ENCODE results near the gene C9orf152. TPM values are rescaled to one million over a fixed set of nuclear protein-coding genes. Genes with fewer than 3 reads are reported as not detected.

The C9orf152 gene
- polyA plus RNA-seq, 1 of the 3 experiments (the other 2 are of a cell fraction) = not detected

DNA sequence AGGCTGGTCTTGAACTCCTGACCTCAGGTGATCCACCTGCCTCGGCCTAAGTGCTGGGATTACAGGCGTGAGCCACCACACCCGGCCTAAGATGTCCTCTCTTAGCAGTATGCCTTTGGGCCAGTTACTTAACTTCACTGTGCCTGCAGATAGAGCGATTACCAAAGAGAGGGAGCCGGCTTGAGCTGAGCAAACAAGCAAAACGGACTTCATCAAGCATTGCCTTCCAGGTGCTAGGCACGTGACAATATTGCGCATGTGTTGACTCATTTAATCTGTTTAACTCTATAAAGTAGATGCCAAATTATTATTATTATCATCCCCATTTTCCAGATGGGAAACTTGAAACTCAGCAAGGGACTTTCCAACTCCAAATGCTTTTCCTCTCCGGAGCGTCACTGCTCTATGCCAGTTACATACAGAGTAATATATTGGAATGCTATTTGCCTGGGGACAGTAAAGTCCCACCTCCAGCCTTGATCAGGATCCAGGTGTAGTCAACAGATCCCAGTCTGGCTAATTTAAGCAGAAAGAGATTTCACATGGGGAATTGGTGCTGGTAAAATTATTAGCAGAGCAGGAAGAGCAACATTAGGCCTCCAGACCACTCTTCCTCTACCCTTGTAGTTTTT lies 5.6 kb upstream of the C9orf152 start:
- WGBS (ENCODE audit: low lambda C conversion rate) = 93% methylated on average over 6 of the region's 10 CpGs
- ChIA-PET CTCF (interaction anchor here (0.6 to 1.4 kb wide), 3 partner anchors 26 to 83 kb away, joined by 3 to 6 read pairs (median 3); no protein-coding TSS in a partner anchor), POLR2A (no interaction called here)

DNA sequence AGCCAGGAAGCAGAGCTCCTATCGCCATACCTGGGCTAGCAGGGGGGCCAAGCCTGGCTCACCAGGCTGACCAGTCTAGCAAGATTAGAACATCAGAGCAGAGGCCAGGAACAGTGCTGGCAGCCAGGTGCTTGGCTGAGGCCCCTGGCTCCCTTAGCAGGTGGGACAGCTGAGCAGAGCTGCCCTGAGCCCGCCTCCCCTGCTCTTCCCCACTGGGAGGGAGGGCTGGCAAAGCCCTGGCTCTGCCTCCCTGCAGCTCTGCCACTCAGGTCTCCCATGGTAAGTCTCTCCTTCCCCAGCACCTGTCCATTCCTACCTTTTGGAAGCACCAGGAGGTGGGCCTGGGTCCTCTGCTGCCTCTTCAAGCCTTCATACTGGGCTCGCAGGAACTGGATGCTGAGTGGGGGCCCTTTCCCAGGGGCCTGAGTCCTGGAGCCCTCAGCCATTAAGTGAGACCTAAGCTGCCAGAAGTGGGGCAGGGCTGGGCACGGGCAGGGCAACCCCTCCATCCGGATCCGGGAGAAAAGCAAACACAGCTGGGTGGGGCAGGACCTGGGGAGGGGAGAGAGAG lies 803 bp downstream of the C9orf152 start:
- Histone ChIP-seq H3K4me3 (ENCODE audit: low read depth in 2 of 2, low read length in 1 of 2) (no peak overlapping the region), H3K4me2 (no peak overlapping the region), H3K9ac (no peak overlapping the region), H3K27me3 (ENCODE audit: insufficient read depth) (no peaks in the 10 kb centered on the region; the same call in 1 of the 2 replicates), H3K27ac (ENCODE audit: low read depth in 2 of 2, low read length in 1 of 2) (no peak overlapping the region), H3K9me2 (no peaks in the 10 kb centered on the region), H3K4me1 (ENCODE audit: control insufficient read depth in 1 of 2, insufficient read depth in 2 of 2, low read depth in 1 of 2, low read length in 1 of 2) (no peaks in the 10 kb centered on the region), H2AFZ (ENCODE audit: low read depth) (no peak overlapping the region), H3K36me3 (replicated peaks in 1 of 2; ENCODE audit: control insufficient read depth in 1 of 2, insufficient read depth in 2 of 2, low read length in 1 of 2) (no peaks in the 10 kb centered on the region), H3K79me2 (ENCODE audit: insufficient read depth) (no peaks in the 10 kb centered on the region), H4K20me1 (ENCODE audit: insufficient read depth) (no peaks in the 10 kb centered on the region), H3F3A (replicated peaks; ENCODE audit: insufficient read depth) (no peaks in the 10 kb centered on the region), H3K9me3 (no peaks in the 10 kb centered on the region)
- DNase-seq = no peak
- TF ChIP-seq TEAD4 (IDR thresholded peaks at IDR 0.05; ENCODE audit: borderline replicate concordance, insufficient read depth) (no peak), RFX5 (IDR thresholded peaks at IDR 0.05; ENCODE audit: low read length) (no peak), YY1 (IDR thresholded peaks at IDR 0.05; ENCODE audit: low read depth) (no peak), SMC3 (IDR thresholded peaks at IDR 0.05; ENCODE audit: low read depth, low read length) (no peak), CHD2 (IDR thresholded peaks at IDR 0.05; ENCODE audit: low read length, partially characterized antibody) (no peak), TAF1 (IDR thresholded peaks at IDR 0.05; ENCODE audit: borderline replicate concordance, low read depth, low read length) (no peak), GATA2 (CRISPR knock-in tag; IDR thresholded peaks at IDR 0.05) (no peak), MEF2A (IDR thresholded peaks at IDR 0.05; ENCODE audit: borderline replicate concordance, low read depth) (no peak), FOXJ3 (CRISPR knock-in tag; IDR thresholded peaks at IDR 0.05) (no peak), FOXM1 (IDR thresholded peaks at IDR 0.05; ENCODE audit: low read depth) (no peak)
- TF ChIP-seq, protein P1, sequence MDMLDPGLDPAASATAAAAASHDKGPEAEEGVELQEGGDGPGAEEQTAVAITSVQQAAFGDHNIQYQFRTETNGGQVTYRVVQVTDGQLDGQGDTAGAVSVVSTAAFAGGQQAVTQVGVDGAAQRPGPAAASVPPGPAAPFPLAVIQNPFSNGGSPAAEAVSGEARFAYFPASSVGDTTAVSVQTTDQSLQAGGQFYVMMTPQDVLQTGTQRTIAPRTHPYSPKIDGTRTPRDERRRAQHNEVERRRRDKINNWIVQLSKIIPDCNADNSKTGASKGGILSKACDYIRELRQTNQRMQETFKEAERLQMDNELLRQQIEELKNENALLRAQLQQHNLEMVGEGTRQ (IDR thresholded peaks at IDR 0.05; ENCODE audit: borderline replicate concordance, low read depth, low read length) = no peak
- TF ChIP-seq, protein P2, sequence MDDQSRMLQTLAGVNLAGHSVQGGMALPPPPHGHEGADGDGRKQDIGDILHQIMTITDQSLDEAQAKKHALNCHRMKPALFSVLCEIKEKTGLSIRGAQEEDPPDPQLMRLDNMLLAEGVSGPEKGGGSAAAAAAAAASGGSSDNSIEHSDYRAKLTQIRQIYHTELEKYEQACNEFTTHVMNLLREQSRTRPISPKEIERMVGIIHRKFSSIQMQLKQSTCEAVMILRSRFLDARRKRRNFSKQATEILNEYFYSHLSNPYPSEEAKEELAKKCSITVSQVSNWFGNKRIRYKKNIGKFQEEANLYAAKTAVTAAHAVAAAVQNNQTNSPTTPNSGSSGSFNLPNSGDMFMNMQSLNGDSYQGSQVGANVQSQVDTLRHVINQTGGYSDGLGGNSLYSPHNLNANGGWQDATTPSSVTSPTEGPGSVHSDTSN (IDR thresholded peaks at IDR 0.05) = no peak
- ChIA-PET CTCF (interaction anchor here (0.8 to 1.2 kb wide), 3 partner anchors 9 to 24 kb away, joined by 3 to 6 read pairs (median 3); no protein-coding TSS in a partner anchor), POLR2A (no interaction called here)
- 36% methylated on average over 4 of the region's 6 CpGs for WGBS (ENCODE audit: low lambda C conversion rate)

More for the DNA sequence above, 5.6 kb upstream of the C9orf152 start:
- TF ChIP-seq TEAD4 (IDR thresholded peaks at IDR 0.05; ENCODE audit: borderline replicate concordance, insufficient read depth) (no peak), JUND (IDR thresholded peaks at IDR 0.05) (no peak), MXI1 (IDR thresholded peaks at IDR 0.05; ENCODE audit: low read depth, low read length) (no peak), SMC3 (IDR thresholded peaks at IDR 0.05; ENCODE audit: low read depth, low read length) (no peak), NRF1 (IDR thresholded peaks at IDR 0.05; ENCODE audit: low read depth, low read length) (no peak), TAF1 (IDR thresholded peaks at IDR 0.05; ENCODE audit: borderline replicate concordance, low read depth, low read length) (no peak), ELF1 (IDR thresholded peaks at IDR 0.05) (no peak), GATA2 (CRISPR knock-in tag; IDR thresholded peaks at IDR 0.05) (no peak)
- Histone ChIP-seq H3K4me3 (ENCODE audit: low read depth in 2 of 2, low read length in 1 of 2) (no peak overlapping the region), H3K9ac (no peak overlapping the region), H2AFZ (ENCODE audit: low read depth) (no peak overlapping the region), H4K20me1 (ENCODE audit: insufficient read depth) (no peaks in the 10 kb centered on the region), H3K4me1 (ENCODE audit: control insufficient read depth in 1 of 2, insufficient read depth in 2 of 2, low read depth in 1 of 2, low read length in 1 of 2) (no peaks in the 10 kb centered on the region), H3F3A (replicated peaks; ENCODE audit: insufficient read depth) (no peaks in the 10 kb centered on the region), H3K9me3 (no peaks in the 10 kb centered on the region), H3K79me2 (ENCODE audit: insufficient read depth) (no peaks in the 10 kb centered on the region), H3K36me3 (replicated peaks in 1 of 2; ENCODE audit: control insufficient read depth in 1 of 2, insufficient read depth in 2 of 2, low read length in 1 of 2) (no peaks in the 10 kb centered on the region), H3K27ac (ENCODE audit: low read depth in 2 of 2, low read length in 1 of 2) (no peak overlapping the region), H3K9me2 (no peaks in the 10 kb centered on the region), H3K27me3 (ENCODE audit: insufficient read depth) (no peaks in the 10 kb centered on the region), H3K4me2 (no peak overlapping the region)
- no peak for DNase-seq
